GM19099 (cell line): ENCODE results near the gene CAPN14.

Experiments
- POLR2A ChIP-seq: IDR thresholded peaks from 3 replicates; pipeline ENCODE4 v1.6.1; 2011; ENCODE audit warnings: low read depth; ENCODE audit not compliant: insufficient read length; ENCODE audit errors: extremely low read depth

CAPN14 gene

DNA sequence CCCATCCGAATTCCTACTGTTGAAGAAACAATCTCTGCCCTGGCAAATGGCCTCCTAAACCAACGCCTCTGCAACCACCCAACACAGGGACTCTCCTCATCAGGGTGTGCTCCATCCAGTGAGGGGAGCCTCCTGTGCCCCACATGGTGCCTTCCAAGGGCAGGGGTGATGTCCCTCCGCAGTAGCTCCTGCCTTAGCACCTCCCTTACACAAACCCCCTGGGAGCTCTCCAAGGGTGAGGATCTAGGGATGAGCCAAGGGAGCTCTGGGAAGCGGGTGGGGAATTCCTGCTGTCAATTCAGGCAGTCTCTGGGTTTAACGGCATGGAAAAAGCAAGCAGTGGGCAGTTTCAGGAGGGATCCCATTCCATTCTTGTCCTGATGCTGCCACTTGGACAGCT lies 82.8 kb downstream of the CAPN14 start:
- no peak for TF ChIP-seq POLR2A

DNA sequence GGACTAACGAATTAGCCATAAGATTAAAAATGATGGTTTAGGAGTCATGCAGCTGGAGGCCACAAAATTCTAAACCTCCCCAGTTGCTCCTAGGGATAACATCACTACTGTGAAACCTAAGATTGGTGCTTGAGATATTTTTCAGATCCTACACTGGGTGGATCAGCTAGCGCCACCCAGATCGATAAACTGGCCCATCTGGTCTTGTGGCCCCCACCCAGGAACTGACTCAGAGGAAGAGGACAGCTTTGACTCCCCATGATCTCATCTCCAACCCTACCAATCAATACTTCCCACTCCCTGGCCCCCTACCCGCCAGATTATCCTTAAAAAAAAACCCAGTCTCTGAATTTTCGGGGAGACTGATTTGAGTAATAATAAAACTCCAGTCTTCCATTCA lies 84.5 kb downstream of the CAPN14 start:
- TF ChIP-seq POLR2A = no peak

DNA sequence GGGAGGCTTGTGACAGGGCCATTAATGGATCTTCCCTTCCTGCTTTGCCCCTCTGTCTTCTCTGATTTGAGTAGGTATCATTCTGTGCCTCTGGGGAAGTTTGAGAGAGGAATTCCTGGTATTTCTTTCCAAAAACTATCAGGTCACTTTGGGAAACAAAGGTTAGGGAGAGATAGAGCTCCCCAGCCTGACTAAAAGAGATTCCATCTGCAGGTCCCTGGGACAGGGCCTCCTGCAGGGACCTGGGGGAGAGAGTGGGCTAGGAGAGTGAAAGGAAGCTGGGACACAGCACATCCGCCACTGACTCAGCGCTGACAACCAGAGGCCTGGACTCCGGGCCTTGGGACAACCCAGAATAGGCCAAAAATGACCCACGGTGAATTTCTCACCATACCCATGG lies 85.4 kb downstream of the CAPN14 start:
- TF ChIP-seq POLR2A = no peak

DNA sequence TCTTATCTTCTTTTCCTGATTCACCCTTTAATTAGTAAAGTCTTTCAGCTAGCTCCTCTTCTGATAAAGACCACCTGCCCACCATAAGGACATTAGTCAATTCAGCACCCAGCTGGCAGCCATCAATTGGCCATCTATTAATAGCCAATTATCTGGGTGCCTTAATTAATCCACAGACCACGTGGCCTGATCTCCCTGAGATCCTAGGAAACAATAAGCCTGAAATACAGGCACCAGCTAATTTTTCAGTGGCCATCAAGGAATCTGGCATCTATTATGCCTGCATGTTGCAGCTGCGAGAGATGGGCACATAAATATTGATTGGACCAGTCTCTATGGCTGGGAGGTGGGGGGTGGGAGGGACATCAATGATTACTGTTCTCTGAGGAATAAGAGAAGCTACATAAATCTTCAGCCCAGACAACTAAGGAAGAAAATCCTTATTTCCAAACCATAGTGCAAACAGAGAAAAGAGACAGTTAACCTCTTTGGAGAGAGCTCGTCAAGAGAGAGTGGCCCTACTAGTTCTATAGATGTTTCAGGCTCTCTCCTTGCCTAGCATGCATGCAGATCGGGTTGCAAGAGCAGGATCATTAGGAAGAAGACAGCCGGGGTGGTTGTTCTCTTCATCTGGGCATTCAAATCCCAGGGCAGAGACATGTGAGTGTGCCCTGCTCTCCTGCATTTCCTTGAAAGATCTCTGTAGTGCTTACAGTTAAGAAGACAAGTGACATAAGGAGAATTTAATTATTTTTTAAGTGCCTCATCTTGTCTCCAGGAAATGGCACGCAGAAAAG lies 87.7 kb downstream of the CAPN14 start:
- no peak for TF ChIP-seq POLR2A

DNA sequence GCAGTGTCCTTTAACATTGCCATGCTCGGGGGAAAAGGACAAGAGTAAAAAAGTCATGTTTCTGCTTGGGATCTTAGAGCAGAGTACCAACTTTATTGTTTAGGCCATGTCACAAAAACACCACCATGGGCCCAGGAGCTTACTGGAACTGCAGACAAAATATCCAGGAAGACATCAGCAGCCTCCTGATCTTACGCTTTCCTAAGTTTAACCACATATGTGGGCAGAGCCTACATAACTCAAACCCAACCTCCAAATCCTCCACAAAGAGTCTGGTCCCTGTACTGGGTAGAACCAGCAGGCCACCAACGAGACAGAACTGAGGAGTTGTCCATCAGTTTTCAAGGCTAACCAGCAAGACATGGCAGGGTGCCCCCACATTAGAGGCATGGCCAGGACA lies 89.4 kb downstream of the CAPN14 start:
- TF ChIP-seq POLR2A = no peak

DNA sequence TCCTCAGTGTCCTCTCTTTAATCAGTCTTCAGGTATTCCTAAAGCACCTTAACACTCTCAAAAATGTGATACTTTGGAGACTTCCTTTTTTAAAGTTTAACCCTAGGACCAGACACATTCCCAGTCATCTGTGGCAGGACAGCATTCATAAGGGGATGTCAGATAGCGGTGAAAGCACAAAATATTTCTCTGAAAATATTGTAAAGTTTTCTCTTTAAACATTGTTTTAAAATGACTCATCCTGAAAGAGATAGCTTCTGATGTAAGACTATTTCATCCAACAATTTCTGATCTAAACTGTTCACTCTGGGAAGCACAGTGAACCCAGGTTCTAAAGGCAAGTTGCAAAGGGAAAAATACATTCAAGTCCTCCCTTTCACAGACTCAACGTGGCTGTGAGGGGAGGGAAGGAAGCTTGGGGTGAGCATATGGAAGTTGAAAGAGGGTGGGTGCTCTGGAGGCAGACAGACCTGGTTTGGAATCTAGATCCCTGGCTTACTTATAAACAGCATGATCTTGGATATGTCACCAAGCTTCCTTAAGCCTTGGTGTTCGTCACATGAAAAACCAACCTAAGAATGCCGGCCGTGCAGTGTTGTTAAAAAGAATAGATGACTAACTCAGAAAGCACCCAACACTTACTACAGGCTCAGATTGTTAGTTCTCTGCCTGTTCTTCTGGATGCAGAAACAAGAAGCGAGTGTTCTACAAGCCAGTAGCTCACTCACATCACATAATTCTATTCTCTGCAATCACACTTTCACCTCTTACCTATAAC lies 91.2 kb downstream of the CAPN14 start:
- TF ChIP-seq POLR2A = no peak

DNA sequence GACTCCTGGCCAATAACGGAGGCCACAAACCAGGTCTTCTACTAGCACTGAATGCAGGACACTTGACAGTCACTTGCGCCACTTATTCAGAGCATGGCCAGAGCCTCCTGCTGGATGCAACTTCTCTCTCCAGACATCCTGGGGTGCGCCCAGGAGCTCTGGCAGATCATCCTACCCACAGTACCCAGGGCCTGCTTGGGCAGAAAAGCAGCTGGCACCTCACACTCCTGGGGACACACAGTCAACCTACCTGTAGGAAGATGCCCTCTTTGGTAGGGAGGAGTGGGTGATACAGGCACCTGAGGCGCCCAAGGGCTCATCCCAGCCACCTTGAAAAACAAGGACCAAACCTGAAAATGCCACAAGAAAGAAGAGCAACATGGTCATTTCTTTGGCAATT lies 92.4 kb downstream of the CAPN14 start:
- TF ChIP-seq POLR2A = no peak
